B cell (primary cell): ENCODE data around the gene HOXC9.

ENCODE experiments used
- CTCF ChIP-seq: fragments of 200-600 bp; IDR thresholded peaks from one replicate; pipeline ENCODE4 v1.8.0; 2022; ENCODE audit warnings: antibody characterized with exemption, mild to moderate bottlenecking
- EZH2 ChIP-seq: IDR thresholded peaks from 2 replicates; pipeline ENCODE4 v1.6.1; 2012; ENCODE audit warnings: borderline replicate concordance, low read depth, mild to moderate bottlenecking, moderate library complexity, low read length; ENCODE audit not compliant: insufficient read depth, poor library complexity, severe bottlenecking

- TF ChIP-seq CTCF (no peak), EZH2 (no peak)
These were observed 12.2 kb upstream of the HOXC9 start for GRCh38 chr12:53987787-53988230.
